Ectodermal cell (in vitro differentiated cells): ENCODE measurements around the gene RAB11FIP4.
A peak's percentile ranks its signal among the peaks of the same experiment; 100 is the strongest.

Source experiments
- H3K27ac ChIP-seq: 2 replicates; pipeline ENCODE4 v1.7.0; 2013; ENCODE audit warnings: mild to moderate bottlenecking, low read depth, low read length; ENCODE audit not compliant: insufficient read depth, poor library complexity, severe bottlenecking
- H3K27me3 ChIP-seq: 2 replicates; pipeline ENCODE4 v1.7.0; 2013; ENCODE audit warnings: mild to moderate bottlenecking, low read length; ENCODE audit not compliant: insufficient read depth, control insufficient read depth, poor library complexity, severe bottlenecking
- H3K36me3 ChIP-seq: one replicate; pipeline ENCODE4 v1.7.0; 2013; ENCODE audit warnings: low read length; ENCODE audit not compliant: control insufficient read depth, insufficient read depth
- H3K4me1 ChIP-seq: one replicate; pipeline ENCODE4 v1.7.0; 2013; ENCODE audit warnings: low read length; ENCODE audit not compliant: control insufficient read depth, insufficient read depth
- H3K4me3 ChIP-seq: 2 replicates; pipeline ENCODE4 v1.7.0; 2013; ENCODE audit warnings: low read depth, low read length, control low read depth; ENCODE audit not compliant: insufficient read depth
- H3K9me3 ChIP-seq: 2 replicates; pipeline ENCODE4 v1.7.0; 2013; ENCODE audit warnings: mild to moderate bottlenecking, low read length, moderate library complexity; ENCODE audit not compliant: control insufficient read depth
- WGBS, 2 experiments: methylation state at CpG; one replicate each; pipeline ENCODE4 v1.1.7; 2013; ENCODE audit warnings: missing lambda C conversion rate in 2 of 2; 5-methylcytosine and 5-hydroxymethylcytosine counted together

Gene RAB11FIP4

GRCh38 chr17:31546650-31547049 lies 155.2 kb downstream of the RAB11FIP4 start:
- H3K27ac ChIP-seq = no peak overlapping the region
- no peak overlapping the region for H3K4me3 ChIP-seq
- H3K4me1 ChIP-seq = no peaks in the 10 kb centered on the region
- peaks cover 14% of the 10 kb centered on the region for H3K27me3 ChIP-seq
- H3K9me3 ChIP-seq = no peaks in the 10 kb centered on the region
- 91 to 94% methylated on average over 3 of the region's 4 CpGs for WGBS, 2 experiments
- H3K36me3 ChIP-seq = no peaks in the 10 kb centered on the region

GRCh38 chr17:31548709-31549108 lies 157.2 kb downstream of the RAB11FIP4 start:
- Histone ChIP-seq H3K27me3 (peaks cover 28% of the 10 kb centered on the region), H3K36me3 (no peaks in the 10 kb centered on the region), H3K9me3 (no peaks in the 10 kb centered on the region), H3K4me1 (no peaks in the 10 kb centered on the region), H3K4me3 (peak overlapping the region; percentile 84), H3K27ac (no peak overlapping the region)
- 72 to 75% methylated on average over 5 of the region's 5 CpGs for WGBS, 2 experiments

- peaks cover 32% of the 10 kb centered on the region for H3K27me3 ChIP-seq
- no peak overlapping the region for H3K27ac ChIP-seq
- H3K36me3 ChIP-seq = no peaks in the 10 kb centered on the region
- no peaks in the 10 kb centered on the region for H3K9me3 ChIP-seq
- peak overlapping the region; percentile 84 for H3K4me3 ChIP-seq
- no peaks in the 10 kb centered on the region for H3K4me1 ChIP-seq
- WGBS, 2 experiments = 1 to 2% methylated on average over 18 of the region's 18 CpGs
These were observed 157.6 kb downstream of the RAB11FIP4 start for GRCh38 chr17:31549121-31549524.

GRCh38 chr17:31549525-31550388 lies 158.3 kb downstream of the RAB11FIP4 start:
- no peaks in the 10 kb centered on the region for H3K36me3 ChIP-seq
- WGBS, 2 experiments = 0 to 1% methylated on average over 105 of the region's 105 CpGs
- H3K9me3 ChIP-seq = no peaks in the 10 kb centered on the region
- H3K4me3 ChIP-seq = peak overlapping the region; percentile 84
- peaks cover 1% of the 10 kb centered on the region for H3K4me1 ChIP-seq
- no peak overlapping the region for H3K27ac ChIP-seq
- H3K27me3 ChIP-seq = peaks cover 38% of the 10 kb centered on the region

- H3K4me1 ChIP-seq = peaks cover 8% of the 10 kb centered on the region
- H3K27ac ChIP-seq = no peak overlapping the region
- no peaks in the 10 kb centered on the region for H3K36me3 ChIP-seq
- no peaks in the 10 kb centered on the region for H3K9me3 ChIP-seq
- H3K4me3 ChIP-seq = peak overlapping the region; percentile 84
- peaks cover 45% of the 10 kb centered on the region for H3K27me3 ChIP-seq
- WGBS, 2 experiments = 22 to 25% methylated on average over 17 of the region's 17 CpGs
These were observed 159.0 kb downstream of the RAB11FIP4 start for GRCh38 chr17:31550389-31551056.

DNA sequence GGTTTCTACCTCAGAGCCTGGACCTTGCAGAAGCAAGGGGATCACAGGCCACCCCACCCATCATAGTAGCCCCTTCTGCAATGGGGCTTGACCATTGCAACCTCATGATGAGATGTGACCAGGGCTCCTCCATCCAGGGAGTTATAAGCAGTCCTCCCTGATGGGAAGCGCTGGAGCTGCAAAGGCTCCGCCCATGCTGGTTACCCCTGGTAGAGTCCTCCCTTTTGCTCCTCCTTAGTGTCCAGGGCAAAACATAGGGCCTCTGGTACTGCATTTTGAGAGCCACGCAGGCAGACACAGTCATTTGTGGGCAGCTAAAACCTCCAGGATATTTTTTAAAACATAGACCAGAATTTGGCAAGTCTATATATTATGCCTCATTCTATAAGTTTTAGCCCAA lies 161.1 kb downstream of the RAB11FIP4 start:
- WGBS, 2 experiments = 94 to 97% methylated on average over 3 of the region's 3 CpGs
- no peak overlapping the region for H3K4me3 ChIP-seq
- H3K36me3 ChIP-seq = no peaks in the 10 kb centered on the region
- peaks cover 19% of the 10 kb centered on the region for H3K4me1 ChIP-seq
- H3K9me3 ChIP-seq = no peaks in the 10 kb centered on the region
- H3K27me3 ChIP-seq = peaks cover 47% of the 10 kb centered on the region
- no peak overlapping the region for H3K27ac ChIP-seq

DNA sequence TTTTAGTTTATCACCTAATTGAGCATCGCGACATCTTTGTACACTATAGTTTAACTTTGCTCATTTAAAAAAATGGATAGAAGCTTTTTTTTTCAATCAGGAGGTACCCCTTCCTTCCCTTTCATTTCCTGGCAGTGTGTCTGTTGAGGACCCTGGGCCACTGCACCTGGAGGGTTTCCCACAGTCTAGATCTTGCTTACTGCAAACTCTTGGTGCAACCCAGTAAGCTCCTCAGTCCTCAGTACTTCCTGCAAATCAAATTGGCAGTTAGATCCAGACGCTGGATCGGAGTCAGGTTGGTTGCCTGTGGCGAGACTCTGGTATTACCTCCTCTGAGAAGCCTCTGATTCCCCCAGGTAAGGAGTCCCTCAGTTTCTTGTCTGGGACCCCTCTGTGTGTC lies 162.0 kb downstream of the RAB11FIP4 start:
- no peak overlapping the region for H3K27ac ChIP-seq
- H3K36me3 ChIP-seq = no peaks in the 10 kb centered on the region
- peaks cover 52% of the 10 kb centered on the region for H3K27me3 ChIP-seq
- H3K4me3 ChIP-seq = no peak overlapping the region
- no peaks in the 10 kb centered on the region for H3K9me3 ChIP-seq
- H3K4me1 ChIP-seq = peaks cover 24% of the 10 kb centered on the region
- 91 to 93% methylated on average over 5 of the region's 5 CpGs for WGBS, 2 experiments

DNA sequence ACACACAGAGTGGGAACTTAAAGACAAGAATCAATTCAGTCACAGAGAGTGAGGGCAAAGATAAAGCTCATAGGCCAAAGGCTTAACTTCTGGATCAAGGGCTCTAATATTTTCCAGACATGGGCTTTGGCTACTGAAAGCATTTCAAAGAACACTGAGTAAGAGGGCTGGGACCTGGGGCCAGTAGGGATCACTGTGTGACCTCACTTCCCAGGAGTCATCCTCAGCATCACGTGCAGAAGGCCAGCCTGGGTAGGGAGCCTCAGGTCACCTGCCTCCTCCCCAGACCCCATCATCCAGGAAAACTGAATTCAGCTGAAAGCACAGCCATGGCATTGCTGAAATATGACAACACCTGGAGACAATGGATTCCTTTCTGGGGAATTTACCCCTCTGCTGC lies 163.5 kb downstream of the RAB11FIP4 start:
- Histone ChIP-seq H3K9me3 (no peaks in the 10 kb centered on the region), H3K27ac (no peak overlapping the region), H3K36me3 (no peaks in the 10 kb centered on the region), H3K4me3 (no peak overlapping the region), H3K27me3 (peaks cover 61% of the 10 kb centered on the region), H3K4me1 (peaks cover 24% of the 10 kb centered on the region)
- 65 to 78% methylated on average over 1 of the region's 1 CpG for WGBS, 2 experiments

- peak overlapping the region; percentile 81 for H3K27ac ChIP-seq
- peaks cover 69% of the 10 kb centered on the region for H3K27me3 ChIP-seq
- H3K36me3 ChIP-seq = no peaks in the 10 kb centered on the region
- H3K4me3 ChIP-seq = no peak overlapping the region
- H3K9me3 ChIP-seq = no peaks in the 10 kb centered on the region
- peaks cover 40% of the 10 kb centered on the region for H3K4me1 ChIP-seq
- 10 to 11% methylated on average over 13 of the region's 13 CpGs for WGBS, 2 experiments
These were observed 165.6 kb downstream of the RAB11FIP4 start for GRCh38 chr17:31556969-31557645.
